HG03103 (cell line): ENCODE data around the gene E2F2.

Experiments
- ATAC-seq: cut with Tn5 transposase; IDR thresholded peaks from one replicate; pipeline ENCODE4 v1.9.1; 2021; ENCODE audit warnings: low read depth; ENCODE audit not compliant: unreplicated experiment

Gene E2F2

DNA sequence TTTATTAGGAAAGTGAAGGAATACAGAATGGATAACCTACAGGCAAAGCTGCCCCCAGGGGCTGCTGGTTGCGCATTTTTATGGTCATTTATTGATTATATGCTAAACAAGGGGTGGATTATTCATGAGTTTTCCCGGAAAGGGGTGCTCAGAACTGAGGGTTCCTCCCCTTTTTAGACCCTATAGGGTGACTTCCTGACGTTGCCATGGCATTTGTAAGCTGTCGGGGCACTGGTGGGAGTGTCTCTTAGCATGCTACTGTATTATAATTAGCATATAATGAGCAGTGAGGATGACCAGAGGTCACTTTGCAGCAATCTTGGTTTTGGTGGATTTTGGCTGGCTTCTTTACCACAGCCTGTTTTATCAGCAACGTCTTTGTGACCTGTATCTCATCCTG, 41.2 kb downstream of the E2F2 start:
- ATAC-seq = no peak

DNA sequence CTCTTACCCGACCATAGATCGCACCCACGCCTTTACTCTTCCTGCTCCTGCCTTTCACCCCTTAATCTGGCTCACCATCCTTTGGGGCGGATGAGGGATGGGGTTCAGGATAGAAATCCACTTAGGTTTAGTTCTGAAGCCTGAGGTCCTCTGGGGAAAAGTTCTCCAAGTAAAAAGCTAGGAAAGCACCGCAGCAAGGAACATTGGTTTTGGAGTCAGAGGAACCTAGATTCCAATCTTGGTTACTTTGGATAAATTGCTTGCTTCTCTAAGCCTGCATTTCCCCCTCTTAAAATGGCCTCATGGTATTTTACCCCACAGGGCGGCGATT, 46.1 kb downstream of the E2F2 start:
- no peak for ATAC-seq

DNA sequence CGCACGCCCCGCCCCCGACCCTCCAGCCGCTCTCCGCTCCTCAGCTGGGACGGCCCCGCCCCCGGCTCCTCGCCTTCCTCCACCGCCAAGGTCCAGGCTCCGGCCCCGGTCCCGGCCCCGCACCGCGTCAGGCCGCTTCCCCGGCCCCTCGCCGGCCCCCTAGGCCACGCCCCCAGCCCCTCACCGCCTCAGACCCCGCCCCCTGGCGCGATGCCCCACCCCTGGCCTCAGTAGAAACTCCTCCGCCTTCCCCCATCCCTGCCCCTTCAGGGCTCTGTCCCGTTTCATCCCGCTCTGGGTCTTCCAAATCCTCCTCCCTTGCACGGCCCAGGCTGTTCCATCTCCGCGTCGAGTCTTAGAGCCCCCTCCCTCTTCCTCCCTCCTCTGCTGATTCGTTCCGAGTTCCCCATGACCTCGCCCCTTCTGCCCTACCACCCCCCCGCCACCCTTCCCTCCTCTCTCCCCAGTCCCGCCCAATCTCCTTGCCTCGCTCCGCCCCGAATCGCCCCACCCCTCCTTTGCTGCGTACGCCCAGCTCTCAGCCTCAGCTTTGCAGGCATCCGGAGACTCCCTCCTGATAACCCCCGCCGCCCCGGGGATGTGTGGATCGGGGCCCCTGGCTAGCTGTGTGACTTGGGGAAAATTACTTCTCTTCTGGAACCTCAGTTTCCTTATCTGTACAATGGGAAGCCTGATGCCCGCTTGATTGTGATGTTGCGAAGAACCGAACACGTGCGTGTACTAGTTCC, 46.6 kb downstream of the E2F2 start:
- peak; percentile 65 for ATAC-seq

DNA sequence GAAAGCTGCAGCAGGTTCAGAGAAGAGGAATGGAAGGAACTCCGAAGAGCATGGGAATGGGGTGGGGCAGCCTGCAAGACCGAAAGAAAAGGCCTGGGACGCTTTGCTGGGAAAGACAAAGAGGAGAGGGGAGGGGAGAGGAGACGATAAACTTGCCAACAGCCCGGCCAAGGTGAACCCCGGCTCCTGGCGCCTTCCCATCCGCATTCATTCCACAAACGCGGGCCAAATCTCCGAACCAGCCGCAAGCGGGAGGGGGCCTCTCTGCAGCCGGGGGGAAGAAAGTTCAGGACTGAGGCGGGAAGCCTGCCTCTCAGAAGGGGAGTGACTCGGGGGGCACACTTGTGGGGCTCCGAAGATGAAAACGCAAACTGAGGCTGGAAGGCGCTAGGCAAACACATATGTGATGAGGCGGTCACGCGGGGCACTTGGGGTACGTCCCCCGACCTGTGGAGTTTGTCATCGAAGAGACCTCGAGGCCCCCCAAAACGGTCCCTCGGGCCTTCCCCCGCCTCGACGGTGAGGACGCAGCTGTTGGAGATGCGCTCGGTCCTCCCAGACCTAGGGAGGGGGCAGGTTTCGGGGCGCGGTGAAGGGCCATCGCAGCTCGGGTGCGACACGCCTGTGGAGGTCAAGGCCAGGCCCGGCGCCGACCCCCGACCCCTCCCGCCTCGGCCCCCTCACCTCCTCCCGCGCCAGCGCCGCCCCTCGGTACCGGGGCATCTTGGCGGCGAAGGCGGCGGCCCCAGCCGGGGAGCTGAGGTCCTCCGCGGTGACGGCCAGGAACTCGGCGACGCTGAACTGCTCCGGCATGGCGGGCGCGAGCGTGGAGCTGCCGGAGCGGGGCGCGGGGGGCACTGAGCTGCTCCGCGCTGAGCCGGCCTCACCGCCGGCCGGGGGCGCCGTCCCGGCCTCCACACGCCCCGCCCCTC, 47.4 kb downstream of the E2F2 start, which contains the start of gene ASAP3:
ASAP3 (minus strand) TSS at position 859 of the 932 bp plus-strand sequence; CDS start at position 813, 46 bp downstream.
- no peak for ATAC-seq

DNA sequence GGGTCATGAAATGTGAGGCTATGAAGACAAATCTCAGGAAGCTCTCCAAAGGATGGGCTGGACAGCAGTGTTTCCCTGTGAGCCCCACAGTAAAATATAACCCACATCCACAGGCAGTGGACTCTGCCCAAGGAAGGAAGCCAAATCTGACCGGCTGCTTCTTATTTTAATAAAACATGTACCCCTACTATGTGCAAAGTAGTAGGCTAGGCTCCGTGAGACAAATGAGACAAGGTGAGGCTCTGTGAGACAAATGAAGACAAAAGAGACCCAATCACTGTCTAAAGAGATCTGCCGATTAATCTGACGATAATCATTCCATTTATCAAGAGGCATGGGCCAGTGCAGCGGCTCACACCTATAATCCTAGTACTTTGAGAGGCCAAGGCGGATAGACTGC, 49.1 kb downstream of the E2F2 start:
- ATAC-seq = no peak

DNA sequence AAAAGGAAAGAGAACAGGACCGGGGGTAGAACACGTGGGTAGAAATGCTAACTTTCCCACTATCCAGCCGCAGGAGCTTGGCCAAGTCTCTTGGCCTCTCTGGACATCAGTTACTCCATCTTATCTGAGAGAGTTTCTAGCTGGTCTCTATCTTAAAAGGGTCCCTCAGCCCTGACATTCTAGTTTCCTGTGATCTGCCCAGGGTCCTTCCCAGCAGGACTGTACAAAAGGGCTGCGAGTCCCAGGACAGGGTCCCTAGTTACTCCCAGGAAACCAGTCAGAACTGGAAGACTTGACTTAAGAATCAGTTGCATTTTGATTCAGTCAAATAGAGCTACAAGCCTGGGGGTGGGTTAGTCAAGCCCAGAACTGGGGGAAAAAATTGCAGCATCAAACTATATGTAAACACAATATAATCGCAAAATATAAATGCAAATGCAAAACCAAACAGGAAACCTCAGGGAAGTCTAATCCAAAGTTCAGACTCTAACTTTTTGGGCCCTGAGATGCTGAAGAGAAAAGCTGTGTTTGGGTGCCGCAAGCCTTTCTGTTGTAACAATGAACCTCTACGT, 49.9 kb downstream of the E2F2 start:
- ATAC-seq = no peak

DNA sequence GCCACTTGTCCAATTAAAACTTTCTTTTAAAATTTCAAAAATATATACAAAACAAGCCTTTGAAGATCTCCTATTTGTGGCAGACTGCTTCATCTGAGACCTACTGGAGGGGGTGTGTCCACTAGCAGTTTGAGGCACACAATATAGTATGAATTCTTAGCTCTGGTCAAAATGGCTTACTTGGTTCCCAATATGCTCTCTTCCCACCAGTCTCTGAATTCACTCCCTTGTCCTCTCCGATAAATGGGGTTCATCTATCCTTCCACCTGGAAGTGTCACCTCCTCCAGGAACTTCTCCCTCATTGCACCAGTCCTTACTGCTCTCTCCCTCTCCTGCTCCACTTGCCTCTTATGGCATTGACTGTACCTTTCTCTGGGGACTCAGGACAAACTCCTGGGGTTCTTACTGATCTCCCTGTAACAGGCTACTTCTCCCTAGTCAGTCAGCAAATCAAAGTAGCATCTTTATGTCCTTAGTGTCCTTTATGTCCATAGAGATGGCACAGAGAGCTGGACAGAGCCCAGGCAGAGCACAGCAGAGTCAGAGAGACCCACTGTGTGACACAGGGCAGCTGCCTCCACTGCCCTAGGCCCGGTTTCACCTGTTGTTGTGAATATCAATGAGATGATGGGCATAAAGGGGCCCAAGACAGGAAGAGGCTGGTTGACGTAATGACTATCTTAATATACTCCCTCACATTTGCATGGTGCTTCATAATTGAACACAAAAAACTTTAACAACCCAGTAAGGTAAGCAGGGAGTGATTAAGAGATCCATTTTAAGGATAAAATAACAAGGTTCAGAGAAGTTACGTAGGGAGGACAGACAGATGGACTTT, 50.6 kb downstream of the E2F2 start:
- no peak for ATAC-seq

DNA sequence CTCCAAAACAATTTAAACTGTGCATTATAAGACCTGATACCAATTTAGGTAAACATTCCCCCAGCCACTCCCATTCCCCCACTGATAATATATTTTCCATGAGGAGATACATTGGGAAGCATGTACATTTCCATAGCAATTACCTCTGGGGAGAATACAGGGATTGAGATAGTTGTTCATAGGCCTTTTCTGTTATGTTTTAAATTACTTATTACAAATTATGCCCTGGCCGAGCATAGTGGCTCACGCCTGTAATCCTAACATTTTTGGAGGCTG, 51.4 kb downstream of the E2F2 start:
- no peak for ATAC-seq

DNA sequence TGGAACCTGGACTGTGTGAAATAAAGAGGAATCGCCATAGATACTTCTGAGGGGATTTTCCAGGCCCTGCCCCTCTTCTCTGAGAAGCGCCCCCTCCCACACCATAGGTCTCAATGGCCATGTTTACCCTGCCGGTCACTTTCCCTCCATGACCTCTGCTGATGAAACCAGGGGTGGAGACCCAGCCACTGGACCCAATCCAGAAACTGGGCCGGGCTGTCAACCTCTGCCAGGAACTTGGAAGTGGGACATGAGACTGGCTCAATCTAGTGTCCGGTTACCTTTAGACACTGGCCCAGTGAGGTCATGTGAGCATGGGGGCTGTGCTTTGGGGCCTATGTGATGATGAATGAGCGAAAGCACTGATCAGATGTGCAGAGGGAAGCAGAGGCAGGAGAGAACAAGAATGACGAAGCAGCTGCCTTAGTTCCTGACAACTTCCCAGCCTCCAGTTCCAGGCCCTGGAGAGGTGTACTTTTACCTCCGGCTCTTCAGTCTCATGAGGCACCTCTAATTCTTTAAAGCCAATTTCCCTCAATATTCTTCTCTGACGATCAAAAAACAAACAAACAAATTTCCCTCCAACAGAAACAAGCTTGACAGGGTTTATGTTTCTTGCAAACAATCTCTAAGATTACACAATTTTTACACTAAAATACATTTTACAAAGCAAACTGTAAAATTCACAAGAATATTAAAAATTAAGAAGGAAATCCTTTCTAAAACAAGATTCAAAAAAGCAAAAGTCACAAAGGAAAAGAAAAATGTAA, 52.0 kb downstream of the E2F2 start:
- ATAC-seq = no peak

DNA sequence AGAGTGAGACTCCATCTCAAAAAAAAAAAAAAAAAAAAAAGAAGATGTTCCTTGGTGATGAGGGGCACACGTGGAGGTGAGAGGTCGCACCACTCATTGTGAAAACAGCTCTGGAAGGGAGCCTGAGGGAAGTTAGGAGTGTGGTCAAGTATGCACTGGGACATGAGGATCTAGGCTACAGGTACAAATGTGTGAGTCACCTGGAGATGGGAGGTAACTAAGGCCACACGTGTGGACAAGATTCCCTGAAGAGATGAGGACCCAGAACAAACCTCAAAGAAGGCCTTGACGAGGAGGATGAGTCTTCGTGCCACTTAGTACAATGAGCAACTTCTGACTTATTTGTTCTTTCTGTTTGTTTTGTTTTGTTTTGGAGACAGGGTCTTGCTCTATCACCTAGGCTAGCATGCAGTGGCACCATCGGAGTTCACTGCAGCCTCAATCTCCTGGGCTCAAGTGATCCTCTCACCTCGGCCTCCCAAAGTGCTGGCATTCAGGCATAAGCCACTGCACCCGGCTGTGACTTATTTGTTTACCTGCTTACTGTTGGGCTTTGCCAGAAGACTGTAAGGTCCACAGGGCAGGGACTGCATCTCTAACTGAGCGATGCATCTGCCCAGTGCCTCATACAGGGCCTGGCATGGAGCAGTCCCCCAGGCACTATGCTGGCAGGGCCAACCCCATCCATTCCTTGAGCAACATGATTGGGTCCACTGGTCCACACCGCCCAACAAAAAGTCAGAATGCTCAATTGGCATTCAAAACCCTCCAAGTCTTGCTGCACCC, 53.5 kb downstream of the E2F2 start:
- ATAC-seq = no peak

DNA sequence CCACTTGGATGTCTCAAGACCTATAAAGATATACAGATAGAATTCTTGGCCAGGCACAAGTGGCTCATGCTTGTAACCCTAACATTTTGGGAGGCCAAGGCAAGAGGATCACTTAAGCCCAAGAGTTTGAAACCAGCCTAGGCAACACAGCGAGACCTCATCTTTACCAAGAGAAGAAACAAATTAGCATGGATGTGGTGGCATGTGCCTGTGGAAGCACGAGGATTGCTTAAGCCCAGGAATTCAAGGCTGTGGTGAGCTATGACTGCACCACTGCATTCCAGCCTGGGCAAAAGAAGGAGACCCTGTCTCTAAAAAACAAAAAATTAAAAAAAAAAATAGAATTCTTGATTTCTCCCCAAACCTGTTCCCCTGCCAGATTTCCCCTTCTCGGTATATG, 55.4 kb downstream of the E2F2 start:
- no peak for ATAC-seq

DNA sequence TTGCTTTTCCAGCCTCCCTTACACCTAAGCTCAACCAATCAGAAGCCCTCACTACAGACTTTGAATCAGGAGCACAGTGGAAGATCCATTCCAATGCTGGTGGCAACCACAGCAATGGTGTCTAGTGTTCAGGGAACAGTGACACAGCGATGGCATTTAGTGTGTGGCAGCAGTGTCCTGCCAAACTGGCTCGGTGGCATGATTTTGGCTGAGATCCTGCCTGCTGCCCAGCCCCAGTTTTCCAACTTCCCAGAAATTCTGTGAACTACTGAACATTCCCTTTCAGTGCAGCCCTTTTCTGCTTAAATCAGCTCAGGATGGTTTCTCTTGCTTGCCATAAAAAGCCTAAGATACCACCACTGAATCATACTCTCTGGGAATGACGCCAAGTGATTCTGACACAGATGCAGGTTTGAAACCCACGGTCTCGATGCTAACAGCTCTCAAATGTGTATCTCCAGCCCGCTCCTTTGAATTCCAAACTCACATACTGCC, 55.9 kb downstream of the E2F2 start:
- no peak for ATAC-seq

DNA sequence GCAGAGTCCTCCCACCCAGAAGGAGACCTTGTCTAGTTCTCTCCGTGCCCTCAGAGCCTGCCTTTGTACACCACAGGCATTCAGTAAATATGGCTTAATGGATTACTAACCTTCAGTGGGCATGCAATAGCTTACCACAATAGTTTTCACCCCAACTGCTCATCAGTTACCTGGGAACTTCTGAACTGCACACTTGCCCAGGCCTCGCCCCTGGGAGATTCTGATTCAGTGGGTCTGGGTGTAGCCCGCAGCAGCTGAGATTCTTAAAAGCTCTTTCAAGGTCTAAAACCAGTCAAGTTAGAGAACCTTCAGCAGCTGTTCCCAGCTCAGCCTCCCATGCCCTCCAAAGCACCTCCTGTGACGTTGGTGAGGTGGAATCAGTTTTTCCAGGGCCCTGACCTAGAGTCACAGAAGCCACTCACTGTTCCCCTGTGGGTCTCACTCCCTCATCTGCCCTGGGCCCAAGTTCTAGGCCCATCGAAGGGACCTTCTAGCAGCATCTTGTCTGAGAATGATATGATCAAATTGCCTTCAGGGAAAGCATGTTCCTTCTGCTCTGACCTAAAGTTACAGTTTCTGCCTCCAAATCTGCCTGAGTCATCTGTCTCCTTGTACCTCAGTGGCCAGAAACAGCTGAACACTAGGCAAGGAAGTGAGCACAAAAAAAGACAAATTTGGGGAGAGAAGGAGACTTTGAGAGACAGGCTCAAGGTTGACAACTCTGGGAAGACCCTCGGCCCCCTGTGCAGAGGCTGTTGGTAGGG, 57.8 kb downstream of the E2F2 start:
- no peak for ATAC-seq

DNA sequence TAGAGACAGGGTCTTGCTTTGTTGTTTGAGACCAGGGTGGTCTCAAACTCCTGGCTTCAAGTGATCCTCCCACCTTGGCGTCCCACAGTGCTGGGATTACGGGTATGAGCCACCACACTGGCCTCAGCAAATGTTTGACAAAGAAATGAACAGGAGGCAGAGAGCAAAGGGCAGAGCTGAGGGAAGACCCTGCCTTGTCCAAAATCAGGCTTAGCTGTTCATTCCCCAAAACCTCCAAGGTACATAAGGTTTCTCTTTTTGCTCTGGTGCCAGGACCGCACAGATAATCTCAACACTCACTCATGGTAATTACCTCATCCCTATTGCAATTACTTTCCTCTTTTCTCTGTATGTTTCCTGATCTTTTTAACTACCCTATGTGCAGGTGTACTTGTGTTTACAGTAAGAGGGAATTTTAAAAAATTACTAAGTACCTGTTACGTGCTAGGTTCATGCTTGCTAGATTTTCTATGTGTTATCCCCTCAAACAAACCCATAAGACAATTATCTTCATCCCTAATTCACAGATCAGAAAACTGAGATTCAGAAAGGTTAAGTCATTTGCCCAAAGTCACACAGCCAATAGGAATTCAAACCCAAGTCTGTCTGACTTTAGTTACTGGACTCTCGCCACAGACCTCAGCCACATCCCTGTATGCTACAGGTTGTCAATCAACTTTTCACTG, 58.5 kb downstream of the E2F2 start:
- no peak for ATAC-seq

DNA sequence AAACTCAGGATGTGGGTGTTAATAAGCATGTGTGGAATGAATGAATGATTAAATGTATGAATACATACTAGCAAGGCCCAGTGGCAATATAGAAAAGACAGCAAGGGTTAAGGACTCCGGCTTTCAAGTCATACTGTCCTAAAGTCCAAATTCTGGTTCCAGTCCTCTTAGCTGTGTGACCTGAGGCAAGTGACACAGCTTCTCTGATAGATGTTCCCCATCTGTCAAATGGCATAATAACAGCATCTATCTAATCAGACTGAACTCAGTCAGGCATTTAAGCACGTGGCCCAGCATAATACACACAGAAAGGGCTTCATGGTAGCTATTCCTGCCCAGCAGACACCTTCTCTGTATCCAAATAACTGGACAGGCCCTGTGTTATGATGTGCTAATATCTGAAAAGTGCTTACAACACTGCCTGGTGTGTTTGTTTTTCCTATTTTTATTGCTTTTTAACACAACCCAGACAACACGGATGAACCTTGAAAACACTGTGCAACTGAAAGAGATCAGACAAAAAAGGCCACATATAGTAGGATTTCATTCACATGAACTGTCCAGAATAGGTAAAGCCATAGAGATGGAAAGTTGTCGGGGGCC, 59.5 kb downstream of the E2F2 start:
- no peak for ATAC-seq

DNA sequence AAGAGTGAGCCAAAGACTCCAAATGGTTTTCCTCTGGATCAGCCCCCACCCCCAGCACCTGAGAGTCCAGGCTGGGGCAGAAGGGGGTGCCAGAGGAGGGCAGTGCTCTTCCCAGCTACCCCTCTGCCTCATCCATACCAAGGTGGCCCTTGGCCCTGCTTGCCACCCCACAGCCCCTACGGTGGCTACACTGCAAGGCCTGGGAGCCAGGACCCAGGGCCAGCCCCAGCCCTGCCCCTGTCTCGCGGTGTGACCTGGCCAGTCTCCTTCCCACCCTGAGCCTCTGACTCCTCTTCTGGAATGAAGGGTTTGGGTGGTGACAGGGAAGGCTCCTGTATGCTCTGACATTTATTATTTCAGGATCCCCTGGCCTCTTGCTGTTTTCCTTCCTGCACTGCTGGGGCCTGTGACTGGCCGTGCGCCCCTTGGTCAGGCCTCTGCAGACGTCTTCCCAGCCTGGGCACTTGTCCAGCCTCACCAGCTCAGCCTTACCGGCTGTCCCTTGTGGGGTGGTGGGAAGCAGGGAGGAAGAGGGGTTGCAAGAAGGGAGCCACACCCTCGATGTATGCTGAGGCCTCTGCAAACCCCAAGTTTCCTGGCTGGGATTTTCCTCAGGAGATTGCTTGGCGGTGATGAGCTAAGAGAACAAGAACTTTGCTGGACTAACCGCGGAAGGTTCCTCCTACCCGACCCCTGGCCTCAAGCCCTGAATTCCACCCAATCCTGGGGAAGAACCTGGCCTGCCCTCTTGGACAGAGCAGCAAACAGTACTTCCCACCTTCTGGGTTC, 60.6 kb downstream of the E2F2 start:
- no peak for ATAC-seq
